ENCODE results near the gene ERCC4. TPM values are rescaled to one million over a fixed set of nuclear protein-coding genes. Genes with fewer than 3 reads are reported as not detected.

The ERCC4 gene
- total and polyA plus RNA-seq, 2 experiments from 2014 or later = 7.5 to 20.1 TPM

DNA sequence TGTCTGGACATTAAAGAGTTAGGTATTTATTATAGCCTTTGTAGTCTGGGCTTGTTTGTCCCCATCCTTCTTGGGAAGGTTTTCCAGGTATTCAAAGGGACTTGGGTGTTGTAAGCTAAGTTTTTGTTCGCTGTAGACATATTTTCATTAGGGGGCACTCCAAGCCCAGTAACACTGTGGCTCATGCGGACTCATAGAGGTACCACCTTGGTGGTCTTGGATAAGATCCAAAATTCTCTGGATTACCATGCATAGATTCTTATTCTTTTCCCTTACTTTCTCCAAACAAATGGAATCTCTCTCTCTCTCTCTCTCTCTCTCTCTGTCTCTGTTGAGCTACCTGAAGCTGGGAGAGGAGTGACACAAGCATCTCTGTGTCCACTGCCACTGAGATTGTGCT is 48.9 kb downstream of the ERCC4 start:
- no peak overlapping the region for H3K4me2 ChIP-seq (ENCODE audit: unreplicated experiment)
- TF ChIP-seq EZH2phosphoT487 (IDR thresholded peaks at IDR 0.05; ENCODE audit: insufficient read depth, low read depth) (no peak), EZH2 (IDR thresholded peaks at IDR 0.05; ENCODE audit: insufficient read depth, poor library complexity, severe bottlenecking) (no peak)
- no peak overlapping the region for H3K4me3 ChIP-seq
- H3K4me1 ChIP-seq (ENCODE audit: insufficient read depth) = no peaks in the 10 kb centered on the region
- no peak overlapping the region for H3K9ac ChIP-seq
- in situ Hi-C loops (cut with MboI) = no loop called here
- H3K36me3 ChIP-seq (ENCODE audit: low read depth) = no peaks in the 10 kb centered on the region; the same call in 1 of the 2 replicates
- no peaks in the 10 kb centered on the region for H3F3A ChIP-seq (ENCODE audit: insufficient read depth)
- no peak overlapping the region for H2AFZ ChIP-seq
- no peak overlapping the region for H3K27ac ChIP-seq
- no peaks in the 10 kb centered on the region for H3K9me2 ChIP-seq (ENCODE audit: insufficient read depth)
- H3K9me3 ChIP-seq (ENCODE audit: low read depth) = no peaks in the 10 kb centered on the region
- H3K79me2 ChIP-seq (ENCODE audit: insufficient read depth) = no peaks in the 10 kb centered on the region
- no peak for DNase-seq
- WGBS, 2 experiments (ENCODE audit: low coverage in 1 of 2, low lambda C conversion rate in 2 of 2, missing lambda C conversion rate in 2 of 2) = 70 to 74% methylated on average over 2 of the region's 2 CpGs
- no peaks in the 10 kb centered on the region for H4K20me1 ChIP-seq (ENCODE audit: insufficient read depth)
- H3K27me3 ChIP-seq (replicated peaks; ENCODE audit: insufficient read depth) = no peaks in the 10 kb centered on the region

DNA sequence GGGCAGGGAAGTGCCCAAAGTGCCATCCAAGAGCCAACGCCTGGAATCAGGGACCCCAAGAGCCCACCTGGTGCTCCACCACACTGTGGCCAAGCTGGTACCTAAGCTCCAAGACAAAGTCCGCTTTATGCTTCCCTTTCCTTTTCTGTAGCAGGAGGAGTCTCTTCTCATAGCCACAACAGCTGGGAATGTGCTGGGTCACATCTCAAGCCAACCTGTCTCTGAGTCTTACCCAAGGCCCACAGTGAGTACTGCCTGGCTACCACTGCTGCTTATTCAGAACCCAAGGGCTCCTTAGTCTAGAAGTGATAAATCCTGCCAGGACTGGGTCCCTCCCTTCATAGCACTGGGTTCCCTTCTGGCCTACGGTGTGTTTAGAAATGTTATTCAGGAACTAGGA is 49.8 kb downstream of the ERCC4 start:
- H3K4me3 ChIP-seq = no peak overlapping the region
- H3K79me2 ChIP-seq (ENCODE audit: insufficient read depth) = no peaks in the 10 kb centered on the region
- in situ Hi-C loops (cut with MboI) = no loop called here
- no peaks in the 10 kb centered on the region for H4K20me1 ChIP-seq (ENCODE audit: insufficient read depth)
- no peaks in the 10 kb centered on the region for H3K27me3 ChIP-seq (replicated peaks; ENCODE audit: insufficient read depth)
- H3K4me1 ChIP-seq (ENCODE audit: insufficient read depth) = no peaks in the 10 kb centered on the region
- no peak overlapping the region for H3K4me2 ChIP-seq (ENCODE audit: unreplicated experiment)
- TF ChIP-seq EZH2 (IDR thresholded peaks at IDR 0.05; ENCODE audit: insufficient read depth, poor library complexity, severe bottlenecking) (no peak), EZH2phosphoT487 (IDR thresholded peaks at IDR 0.05; ENCODE audit: insufficient read depth, low read depth) (no peak)
- 92 to 94% methylated on average over 3 of the region's 3 CpGs for WGBS, 2 experiments (ENCODE audit: low coverage in 1 of 2, low lambda C conversion rate in 2 of 2, missing lambda C conversion rate in 2 of 2)
- no peak overlapping the region for H3K27ac ChIP-seq
- no peak for DNase-seq
- no peaks in the 10 kb centered on the region; the same call in 1 of the 2 replicates for H3K36me3 ChIP-seq (ENCODE audit: low read depth)
- H3K9ac ChIP-seq = no peak overlapping the region
- H2AFZ ChIP-seq = no peak overlapping the region
- no peaks in the 10 kb centered on the region for H3F3A ChIP-seq (ENCODE audit: insufficient read depth)
- H3K9me3 ChIP-seq (ENCODE audit: low read depth) = no peaks in the 10 kb centered on the region
- H3K9me2 ChIP-seq (ENCODE audit: insufficient read depth) = no peaks in the 10 kb centered on the region

DNA sequence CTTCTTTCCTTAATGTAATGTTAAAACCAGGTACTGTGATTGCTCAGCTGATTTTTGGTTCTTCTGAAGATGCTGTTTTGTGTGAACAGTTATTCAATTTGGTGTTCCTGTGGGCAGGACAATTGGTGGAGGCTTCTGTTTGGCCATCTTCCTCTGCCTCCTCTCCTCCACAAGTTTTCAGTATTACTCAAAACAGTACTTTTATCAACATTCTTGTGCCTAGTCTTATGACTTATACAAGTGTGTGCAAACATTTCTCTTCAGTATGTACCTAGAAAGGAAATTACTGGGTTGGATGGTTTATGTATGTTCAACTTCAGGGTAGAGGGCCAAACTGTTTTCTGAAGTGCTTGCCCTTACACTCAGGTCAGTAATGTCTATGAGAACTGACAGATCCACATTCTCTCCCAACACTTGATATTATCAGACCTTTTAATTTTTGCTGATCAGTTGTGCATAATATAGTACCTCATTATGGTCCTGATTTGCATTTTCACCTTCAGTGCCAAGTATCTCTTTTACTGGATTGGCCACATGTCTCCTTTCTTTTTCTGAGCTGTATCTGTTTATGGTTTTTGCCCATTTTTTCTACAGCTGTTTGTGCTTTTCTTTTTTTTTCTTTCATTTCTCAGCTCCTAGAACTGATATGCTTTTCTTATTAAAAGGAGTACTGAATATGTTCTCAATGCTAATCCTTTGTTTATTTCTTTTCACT is 50.9 kb downstream of the ERCC4 start:
- Histone ChIP-seq H3K9me3 (ENCODE audit: low read depth) (no peaks in the 10 kb centered on the region), H4K20me1 (ENCODE audit: insufficient read depth) (no peaks in the 10 kb centered on the region), H3K79me2 (ENCODE audit: insufficient read depth) (no peaks in the 10 kb centered on the region), H3K4me2 (ENCODE audit: unreplicated experiment) (no peak overlapping the region), H3K27ac (no peak overlapping the region), H2AFZ (no peak overlapping the region), H3K36me3 (ENCODE audit: low read depth) (no peaks in the 10 kb centered on the region; the same call in 1 of the 2 replicates), H3K9me2 (ENCODE audit: insufficient read depth) (no peaks in the 10 kb centered on the region), H3F3A (ENCODE audit: insufficient read depth) (no peaks in the 10 kb centered on the region), H3K9ac (no peak overlapping the region), H3K4me1 (ENCODE audit: insufficient read depth) (no peaks in the 10 kb centered on the region), H3K4me3 (no peak overlapping the region), H3K27me3 (replicated peaks; ENCODE audit: insufficient read depth) (no peaks in the 10 kb centered on the region)
- TF ChIP-seq EZH2 (IDR thresholded peaks at IDR 0.05; ENCODE audit: insufficient read depth, poor library complexity, severe bottlenecking) = no peak
- no peak for TF ChIP-seq EZH2phosphoT487 (IDR thresholded peaks at IDR 0.05; ENCODE audit: insufficient read depth, low read depth)
- in situ Hi-C loops (cut with MboI) = no loop called here
- no peak for DNase-seq

DNA sequence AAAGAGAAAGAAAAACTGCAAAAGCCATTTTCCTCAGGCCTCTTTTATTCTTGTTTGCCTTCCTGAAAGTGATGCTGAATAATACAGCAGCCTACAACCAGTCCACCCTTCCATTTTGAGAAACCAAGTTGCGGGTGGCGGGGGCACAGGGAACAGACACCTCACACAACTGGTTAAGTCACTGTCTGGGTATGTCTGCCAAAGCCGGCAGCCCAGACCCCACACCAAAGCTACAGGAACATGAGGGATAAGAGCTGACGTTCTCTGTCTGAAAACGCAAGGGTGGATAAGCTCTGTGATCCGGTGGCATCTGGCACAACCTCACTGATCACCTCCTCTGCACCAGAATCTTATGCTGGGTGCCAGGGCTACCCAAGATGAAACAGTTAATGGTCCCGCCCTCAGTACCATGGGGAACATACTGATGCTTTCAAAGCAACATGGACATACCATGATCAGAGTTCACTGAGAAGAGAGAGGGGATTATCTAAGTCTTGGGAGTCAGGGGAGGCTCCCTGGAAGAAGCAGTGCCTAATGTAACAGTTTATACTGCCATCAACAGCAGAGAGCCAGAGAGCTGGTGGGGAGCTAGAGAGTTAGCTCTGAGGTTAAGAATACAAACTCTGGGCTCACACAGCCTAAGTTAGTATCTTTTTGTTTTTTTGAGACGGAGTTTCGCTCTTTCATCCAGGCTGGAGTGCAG is 53.5 kb downstream of the ERCC4 start:
- no peak for TF ChIP-seq EZH2 (IDR thresholded peaks at IDR 0.05; ENCODE audit: insufficient read depth, poor library complexity, severe bottlenecking)
- TF ChIP-seq EZH2phosphoT487 (IDR thresholded peaks at IDR 0.05; ENCODE audit: insufficient read depth, low read depth) = no peak
- Histone ChIP-seq H3K9ac (no peak overlapping the region), H3K4me1 (ENCODE audit: insufficient read depth) (no peaks in the 10 kb centered on the region), H2AFZ (no peak overlapping the region), H3K79me2 (ENCODE audit: insufficient read depth) (no peaks in the 10 kb centered on the region), H3K9me3 (ENCODE audit: low read depth) (no peaks in the 10 kb centered on the region), H3K27me3 (replicated peaks; ENCODE audit: insufficient read depth) (no peaks in the 10 kb centered on the region), H3K27ac (no peak overlapping the region), H3K9me2 (ENCODE audit: insufficient read depth) (no peaks in the 10 kb centered on the region), H3F3A (ENCODE audit: insufficient read depth) (no peaks in the 10 kb centered on the region), H3K4me3 (no peak overlapping the region), H4K20me1 (ENCODE audit: insufficient read depth) (no peaks in the 10 kb centered on the region), H3K4me2 (ENCODE audit: unreplicated experiment) (no peak overlapping the region), H3K36me3 (ENCODE audit: low read depth) (no peaks in the 10 kb centered on the region; the same call in 1 of the 2 replicates)
- 87 to 88% methylated on average over 9 of the region's 9 CpGs for WGBS, 2 experiments (ENCODE audit: low coverage in 1 of 2, low lambda C conversion rate in 2 of 2, missing lambda C conversion rate in 2 of 2)
- no peak for DNase-seq
- in situ Hi-C loops (cut with MboI) = no loop called here
